ENCODE data around the gene TMEM184A. TPM values are rescaled to one million over a fixed set of nuclear protein-coding genes. Genes with fewer than 3 reads are reported as not detected.

The TMEM184A gene
- total RNA-seq, 6 experiments from 2014 or later: 15.1 to 32.8 (median 26.7) TPM

DNA sequence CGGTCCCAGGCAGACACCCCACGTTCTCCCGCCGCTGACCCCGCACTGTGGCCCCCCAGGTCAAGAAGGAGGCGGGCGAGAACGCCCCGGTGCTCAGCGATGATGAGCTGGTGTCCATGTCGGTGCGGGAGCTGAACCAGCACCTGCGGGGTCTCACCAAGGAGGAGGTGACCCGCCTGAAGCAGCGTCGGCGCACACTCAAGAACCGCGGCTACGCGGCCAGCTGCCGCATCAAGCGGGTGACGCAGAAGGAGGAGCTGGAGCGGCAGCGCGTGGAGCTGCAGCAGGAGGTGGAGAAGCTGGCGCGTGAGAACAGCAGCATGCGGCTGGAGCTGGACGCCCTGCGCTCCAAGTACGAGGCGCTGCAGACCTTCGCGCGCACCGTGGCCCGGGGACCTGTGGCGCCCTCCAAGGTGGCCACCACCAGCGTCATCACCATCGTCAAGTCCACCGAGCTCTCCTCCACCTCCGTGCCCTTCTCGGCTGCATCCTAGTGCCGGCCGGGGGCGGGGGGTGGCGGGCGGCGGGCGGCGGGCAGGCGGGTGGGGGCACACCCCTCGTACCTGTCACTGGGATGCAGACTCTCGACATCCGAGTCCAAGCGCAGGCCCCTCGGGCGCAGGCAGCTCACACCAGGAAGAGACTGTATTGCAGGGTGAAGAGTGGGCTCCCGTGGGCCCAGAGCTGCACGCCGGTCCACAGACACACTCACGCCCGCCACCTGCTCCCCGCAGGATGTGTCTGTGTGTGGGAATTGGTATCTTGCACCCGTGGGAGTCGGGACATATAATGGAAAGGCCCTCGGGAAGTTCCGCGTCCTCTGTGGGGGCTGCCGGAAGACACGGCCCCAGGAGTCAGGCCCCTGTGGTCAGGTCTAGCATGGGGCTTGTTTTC lies 15.9 kb downstream of the TMEM184A start:
- Histone ChIP-seq H3K36me3 (peaks cover 0 to 10% (median 8%) of the 10 kb centered on the region in 4 donors), H3K4me1 (peaks cover 0 to 17% (median 7%) of the 10 kb centered on the region in 4 donors), H3K9me3 (no peaks in the 10 kb centered on the region), H3K27me3 (no peaks in the 10 kb centered on the region), H3K27ac (no peak overlapping the region), H3K4me3 (no peak overlapping the region)
- TF ChIP-seq POLR2A (IDR thresholded peaks at IDR 0.05): no peak
- TF ChIP-seq, protein P1, sequence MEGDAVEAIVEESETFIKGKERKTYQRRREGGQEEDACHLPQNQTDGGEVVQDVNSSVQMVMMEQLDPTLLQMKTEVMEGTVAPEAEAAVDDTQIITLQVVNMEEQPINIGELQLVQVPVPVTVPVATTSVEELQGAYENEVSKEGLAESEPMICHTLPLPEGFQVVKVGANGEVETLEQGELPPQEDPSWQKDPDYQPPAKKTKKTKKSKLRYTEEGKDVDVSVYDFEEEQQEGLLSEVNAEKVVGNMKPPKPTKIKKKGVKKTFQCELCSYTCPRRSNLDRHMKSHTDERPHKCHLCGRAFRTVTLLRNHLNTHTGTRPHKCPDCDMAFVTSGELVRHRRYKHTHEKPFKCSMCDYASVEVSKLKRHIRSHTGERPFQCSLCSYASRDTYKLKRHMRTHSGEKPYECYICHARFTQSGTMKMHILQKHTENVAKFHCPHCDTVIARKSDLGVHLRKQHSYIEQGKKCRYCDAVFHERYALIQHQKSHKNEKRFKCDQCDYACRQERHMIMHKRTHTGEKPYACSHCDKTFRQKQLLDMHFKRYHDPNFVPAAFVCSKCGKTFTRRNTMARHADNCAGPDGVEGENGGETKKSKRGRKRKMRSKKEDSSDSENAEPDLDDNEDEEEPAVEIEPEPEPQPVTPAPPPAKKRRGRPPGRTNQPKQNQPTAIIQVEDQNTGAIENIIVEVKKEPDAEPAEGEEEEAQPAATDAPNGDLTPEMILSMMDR (IDR thresholded peaks at IDR 0.05): no peak
- DNase-seq (peak in 2 of 3 donors; percentile 27 to 48), ATAC-seq (no peak)
- 96% methylated on average over 13 of the region's 73 CpGs for whole genome bisulfite sequencing (ENCODE audit: insufficient coverage, low coverage, low lambda C conversion rate, missing lambda C conversion rate)
- intact Hi-C loops (cut with DNase I): no loop called here

DNA sequence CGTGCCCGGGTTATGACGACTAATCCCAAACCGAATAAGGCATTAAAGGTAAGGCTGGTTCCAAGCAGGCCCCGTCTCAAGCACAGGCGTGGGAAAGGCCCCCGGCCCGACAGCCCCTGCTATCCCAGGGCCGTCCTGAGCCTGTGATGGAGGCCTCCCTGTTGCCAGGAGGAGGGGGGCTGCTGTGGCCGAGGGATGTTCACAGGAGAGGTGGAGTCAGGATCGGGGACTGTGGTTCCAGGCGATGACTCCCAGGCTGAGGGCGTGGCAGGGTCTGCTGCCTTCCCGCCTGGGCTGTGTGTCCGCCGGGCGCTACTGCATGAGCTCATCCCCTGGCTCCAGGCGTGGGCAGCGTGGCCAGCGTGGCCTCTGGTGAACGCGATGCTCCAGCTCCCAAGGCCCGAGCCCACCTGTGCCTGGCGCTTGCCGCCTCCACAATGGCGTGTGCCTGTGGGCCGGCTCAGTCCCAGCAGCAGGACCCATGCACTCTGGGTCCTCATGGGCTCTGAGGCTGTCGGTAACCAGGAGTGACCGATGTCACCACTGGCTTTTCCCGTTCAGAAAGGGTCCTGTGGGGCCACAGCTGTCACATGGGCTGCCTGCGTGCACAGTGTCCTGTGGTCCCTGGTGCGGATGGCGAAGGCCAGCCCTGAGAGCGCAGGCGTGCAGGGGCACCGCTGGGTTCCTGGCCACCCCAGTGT lies 16.7 kb downstream of the TMEM184A start:
- Histone ChIP-seq H3K4me3 (no peak overlapping the region), H3K9me3 (no peaks in the 10 kb centered on the region), H3K36me3 (peaks cover 0 to 10% (median 8%) of the 10 kb centered on the region in 4 donors), H3K27ac (peak overlapping the region in 1 of 3 donors; percentile 60), H3K4me1 (peaks cover 0 to 17% (median 7%) of the 10 kb centered on the region in 4 donors), H3K27me3 (no peaks in the 10 kb centered on the region)
- ATAC-seq (no peak), DNase-seq (peak in 2 of 3 donors; percentile 36 to 48)
- WGBS (ENCODE audit: insufficient coverage, low coverage, low lambda C conversion rate, missing lambda C conversion rate): 76% methylated on average over 3 of the region's 36 CpGs
- TF ChIP-seq, protein P1 (IDR thresholded peaks at IDR 0.05): no peak
- intact Hi-C loops (cut with DNase I): no loop called here

DNA sequence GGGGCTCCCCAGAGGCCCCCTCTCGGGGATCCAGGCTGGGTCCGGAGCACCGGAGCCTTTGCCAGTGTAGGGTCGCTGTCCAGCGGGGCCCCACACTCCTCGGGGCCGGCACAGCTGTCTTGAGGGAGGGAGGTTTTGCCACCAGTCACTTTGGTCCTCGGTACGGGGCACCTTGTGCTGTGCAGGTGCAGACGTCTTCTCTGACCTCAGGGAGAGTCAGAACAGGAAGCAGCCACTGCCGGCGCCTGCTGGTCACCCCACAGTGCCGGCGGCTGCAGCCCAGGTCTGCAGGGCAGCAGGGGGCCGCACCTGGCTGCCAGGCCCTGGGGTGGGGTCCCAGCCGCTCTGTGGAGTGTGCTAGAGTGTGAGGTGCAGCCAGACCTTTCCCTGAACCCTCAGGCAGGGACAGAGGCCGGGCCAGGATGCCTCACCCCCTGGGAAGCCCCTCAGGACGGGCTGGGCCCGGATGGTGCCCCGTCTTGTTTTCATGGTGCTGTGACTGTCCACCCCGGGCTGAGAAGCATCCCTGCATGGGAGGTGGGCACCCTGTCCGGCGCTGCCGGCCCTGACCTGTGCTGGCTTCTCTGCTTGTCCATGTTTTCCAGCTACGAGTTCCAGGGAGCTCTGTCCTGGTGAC lies 17.3 kb downstream of the TMEM184A start:
- H3K36me3 ChIP-seq: peaks cover 0 to 10% (median 8%) of the 10 kb centered on the region in 4 donors

More for the DNA sequence above, 17.3 kb downstream of the TMEM184A start:
- H3K27ac ChIP-seq: peak overlapping the region; percentile 60 to 93 (median 67)
- no peak for ATAC-seq
- H3K4me1 ChIP-seq: peaks cover 0 to 17% (median 7%) of the 10 kb centered on the region in 4 donors
- H3K4me3 ChIP-seq: peak overlapping the region in 1 of 3 donors; percentile 16
- TF ChIP-seq, protein P1 (IDR thresholded peaks at IDR 0.05): no peak
- no peak for TF ChIP-seq POLR2A (IDR thresholded peaks at IDR 0.05)
- no peaks in the 10 kb centered on the region for H3K9me3 ChIP-seq
- peak in 1 of 3 donors; percentile 50 for DNase-seq
- no peaks in the 10 kb centered on the region for H3K27me3 ChIP-seq
- intact Hi-C loops (cut with DNase I): no loop called here
- WGBS (ENCODE audit: insufficient coverage, low coverage, low lambda C conversion rate, missing lambda C conversion rate): no CpG with 5 or more reads among the region's 25 CpGs
